Mesenchymal stem cell (in vitro differentiated cells and primary cell): ENCODE data around the gene ARFGAP1.

Experiments
- DNase-seq: peaks from one replicate; pipeline ENCODE4 v3.0.0-alpha.2; 2013
- H2AFZ ChIP-seq: one replicate; pipeline ENCODE4 v1.6.1; 2013; ENCODE audit warnings: low read depth, mild to moderate bottlenecking, control low read depth, inconsistent platforms, low read length, moderate library complexity
- H2AK5ac ChIP-seq: 2 replicates; pipeline ENCODE4 v1.6.1; 2013; ENCODE audit warnings: low read length, moderate library complexity, mild to moderate bottlenecking, inconsistent platforms; ENCODE audit not compliant: severe bottlenecking
- H2BK120ac ChIP-seq: one replicate; pipeline ENCODE4 v1.6.1; 2013; ENCODE audit warnings: low read depth, mild to moderate bottlenecking, inconsistent platforms, low read length, moderate library complexity
- H2BK12ac ChIP-seq, 2 experiments: one replicate each; pipeline ENCODE4 v1.6.1; 2013; ENCODE audit warnings: inconsistent platforms in 2 of 2, low read length in 2 of 2, mild to moderate bottlenecking in 2 of 2, moderate library complexity in 2 of 2, control low read depth in 1 of 2
- H2BK15ac ChIP-seq: one replicate; pipeline ENCODE4 v1.6.1; 2013; ENCODE audit warnings: mild to moderate bottlenecking, low read depth, inconsistent platforms; ENCODE audit not compliant: poor library complexity, severe bottlenecking
- H2BK5ac ChIP-seq: 2 replicates; pipeline ENCODE4 v1.6.1; 2013; ENCODE audit warnings: low read depth, mild to moderate bottlenecking, low read length, control low read depth, inconsistent platforms; ENCODE audit not compliant: poor library complexity, severe bottlenecking
- H3K14ac ChIP-seq, 2 experiments: one replicate each; pipeline ENCODE4 v1.6.1; 2013; ENCODE audit warnings: inconsistent platforms in 2 of 2, low read length in 2 of 2, control low read depth in 1 of 2, mild to moderate bottlenecking in 1 of 2, moderate library complexity in 1 of 2
- H3K18ac ChIP-seq, 2 experiments: one replicate each; pipeline ENCODE4 v1.6.1; 2013; ENCODE audit warnings: inconsistent platforms in 2 of 2, low read length in 2 of 2, control low read depth in 1 of 2, low read depth in 1 of 2, mild to moderate bottlenecking in 1 of 2
- H3K23ac ChIP-seq, 2 experiments: one replicate each; pipeline ENCODE4 v1.6.1; 2013; ENCODE audit warnings: inconsistent platforms in 2 of 2, low read length in 2 of 2, mild to moderate bottlenecking in 2 of 2, moderate library complexity in 2 of 2, control low read depth in 1 of 2
- H3K27ac ChIP-seq: 2 replicates; pipeline ENCODE4 v1.5.1; 2013; ENCODE audit warnings: mild to moderate bottlenecking, moderate library complexity, low read length, control low read depth, inconsistent platforms; ENCODE audit not compliant: poor library complexity, severe bottlenecking
- H3K27me3 ChIP-seq, 2 experiments: 2 replicates each; pipeline versions ENCODE4 v1.6.1 to v1.7.0; 2013; ENCODE audit warnings: low read length in 2 of 2, mild to moderate bottlenecking in 2 of 2, moderate library complexity in 2 of 2, control low read depth in 1 of 2, inconsistent platforms in 1 of 2; ENCODE audit not compliant: control insufficient read depth in 1 of 2, insufficient read depth in 1 of 2
- H3K36me3 ChIP-seq, 2 experiments: 2 replicates each; pipeline versions ENCODE4 v1.6.1 to v1.7.0; 2013; ENCODE audit warnings: low read length in 2 of 2, control low read depth in 1 of 2, inconsistent platforms in 1 of 2, low read depth in 1 of 2, mild to moderate bottlenecking in 1 of 2; ENCODE audit not compliant: insufficient read depth in 2 of 2, control insufficient read depth in 1 of 2
- H3K4ac ChIP-seq, 2 experiments: one replicate each; pipeline ENCODE4 v1.6.1; 2013; ENCODE audit warnings: inconsistent platforms in 2 of 2, low read length in 2 of 2, mild to moderate bottlenecking in 2 of 2, moderate library complexity in 2 of 2, control low read depth in 1 of 2, low read depth in 1 of 2
- H3K4me1 ChIP-seq: 2 replicates; pipeline ENCODE4 v1.6.1; 2013; ENCODE audit warnings: low read depth, low read length, control low read depth; ENCODE audit not compliant: control insufficient read depth, insufficient read depth
- H3K4me2 ChIP-seq: 2 replicates; pipeline ENCODE4 v1.6.1; 2013; ENCODE audit warnings: low read length, mild to moderate bottlenecking, inconsistent platforms; ENCODE audit not compliant: poor library complexity, severe bottlenecking
- H3K4me3 ChIP-seq, 2 experiments: 2 replicates each; pipeline versions ENCODE4 v1.5.1 to v1.7.0; 2013; ENCODE audit warnings: low read length in 2 of 2, mild to moderate bottlenecking in 2 of 2, control low read depth in 1 of 2, low read depth in 1 of 2; ENCODE audit not compliant: insufficient read depth in 1 of 2
- H3K79me1 ChIP-seq: replicated peaks from 2 replicates; pipeline ENCODE4 v1.6.1; 2013; ENCODE audit warnings: mild to moderate bottlenecking, control low read depth, low read length, inconsistent platforms; ENCODE audit not compliant: poor library complexity, severe bottlenecking
- H3K9ac ChIP-seq: 2 replicates; pipeline ENCODE4 v1.7.0; 2013; ENCODE audit warnings: mild to moderate bottlenecking, low read length, moderate library complexity
- H3K9me3 ChIP-seq: 2 replicates; pipeline ENCODE4 v1.7.0; 2013; ENCODE audit warnings: mild to moderate bottlenecking, low read length; ENCODE audit not compliant: control insufficient read depth
- H4K8ac ChIP-seq: one replicate; pipeline ENCODE4 v1.6.1; 2013; ENCODE audit warnings: inconsistent platforms, mild to moderate bottlenecking, low read length, moderate library complexity
- H4K91ac ChIP-seq: one replicate; pipeline ENCODE4 v1.6.1; 2013; ENCODE audit warnings: mild to moderate bottlenecking, low read length, inconsistent platforms
- WGBS: methylation state at CpG from one replicate; pipeline ENCODE4 v1.1.7; 2013; ENCODE audit warnings: mixed read lengths; 5-methylcytosine and 5-hydroxymethylcytosine counted together

Gene ARFGAP1

DNA sequence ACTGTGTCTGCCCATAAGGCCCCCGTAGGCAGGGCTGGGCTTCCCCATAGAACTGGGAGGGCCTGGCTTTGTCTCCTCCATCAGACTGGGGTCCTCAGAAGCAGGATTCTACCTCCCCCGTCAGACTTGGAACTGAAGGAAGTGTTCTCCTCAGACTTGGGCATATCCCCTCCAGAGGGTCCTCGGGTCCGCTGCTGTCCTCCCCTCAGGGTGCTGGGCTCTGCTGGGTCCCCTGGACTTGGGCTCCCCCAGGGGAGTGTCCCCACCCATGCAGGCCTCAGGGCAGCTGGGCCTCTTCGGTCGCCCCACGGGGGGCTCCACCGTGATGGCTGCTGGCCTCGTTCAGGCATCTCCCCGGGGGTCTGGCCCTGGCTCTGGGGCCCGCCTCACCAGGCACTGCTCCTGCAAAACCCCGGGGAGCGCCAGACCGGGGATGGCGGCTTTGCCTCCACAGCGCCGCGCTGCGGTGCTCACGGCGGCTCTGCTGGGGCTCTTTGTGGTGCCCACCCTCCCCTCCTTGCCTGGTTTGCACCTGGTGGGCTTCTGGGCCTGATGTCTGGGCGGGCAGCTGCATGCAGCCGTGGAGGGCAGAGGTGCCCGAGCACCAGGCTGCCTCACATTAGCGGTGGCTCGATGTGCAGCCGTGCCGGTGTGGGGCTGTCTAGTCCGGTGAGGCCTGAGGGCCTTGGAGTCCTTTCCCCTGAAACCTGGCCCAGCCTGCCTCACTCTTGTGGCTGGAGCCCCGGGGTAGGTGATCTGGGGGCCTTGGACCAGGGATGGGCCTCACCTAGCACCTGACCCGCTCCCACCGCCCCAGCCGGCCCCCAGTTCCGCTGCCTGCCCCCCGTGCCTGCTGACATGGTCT lies 34.3 kb downstream of the ARFGAP1 start:
- Histone ChIP-seq H2BK5ac (no peak overlapping the region), H4K91ac (no peak overlapping the region), H2BK120ac (no peak overlapping the region), H3K4ac (no peak overlapping the region), H3K23ac (no peak overlapping the region), H3K4me2 (no peak overlapping the region), H3K9ac (no peak overlapping the region), H3K18ac (no peak overlapping the region), H2BK12ac (no peak overlapping the region), H3K27me3 (peaks cover 26 to 58% of the 10 kb centered on the region in 2 experiments), H2AFZ (no peak overlapping the region), H3K4me3 (no peak overlapping the region), H3K79me1 (no peaks in the 10 kb centered on the region), H2BK15ac (no peak overlapping the region), H4K8ac (no peak overlapping the region), H3K4me1 (peaks cover 8% of the 10 kb centered on the region), H3K36me3 (no peaks in the 10 kb centered on the region), H3K14ac (no peak overlapping the region), H2AK5ac (no peak overlapping the region), H3K9me3 (peaks cover 2% of the 10 kb centered on the region), H3K27ac (no peak overlapping the region)
- no peak for DNase-seq
- 91% methylated on average over 35 of the region's 35 CpGs for WGBS

- H3K4ac ChIP-seq: no peak overlapping the region
- 81% methylated on average over 23 of the region's 23 CpGs for WGBS
- H2BK12ac ChIP-seq: no peak overlapping the region
- H2BK5ac ChIP-seq: no peak overlapping the region
- H3K4me2 ChIP-seq: no peak overlapping the region
- H3K4me1 ChIP-seq: peaks cover 8% of the 10 kb centered on the region
- no peaks in the 10 kb centered on the region for H3K36me3 ChIP-seq
- no peak overlapping the region for H3K27ac ChIP-seq
- H3K27me3 ChIP-seq: peaks cover 26 to 62% of the 10 kb centered on the region in 2 experiments
- no peak overlapping the region for H2AFZ ChIP-seq
- no peak overlapping the region for H4K8ac ChIP-seq
- H3K9ac ChIP-seq: no peak overlapping the region
- no peak for DNase-seq
- H3K4me3 ChIP-seq: no peak overlapping the region
- H3K79me1 ChIP-seq: no peaks in the 10 kb centered on the region
- no peaks in the 10 kb centered on the region for H3K9me3 ChIP-seq
- no peak overlapping the region for H4K91ac ChIP-seq
- peak overlapping the region in 1 of 2 experiments; percentile 38 for H3K14ac ChIP-seq
- H2BK120ac ChIP-seq: no peak overlapping the region
- H2AK5ac ChIP-seq: no peak overlapping the region
- H3K23ac ChIP-seq: no peak overlapping the region
- H2BK15ac ChIP-seq: no peak overlapping the region
- no peak overlapping the region for H3K18ac ChIP-seq
Measured at GRCh38 chr20:63307538-63308217, 35.1 kb downstream of the ARFGAP1 start.

GRCh38 chr20:63308218-63308911 lies 35.8 kb downstream of the ARFGAP1 start:
- H2BK5ac ChIP-seq: no peak overlapping the region
- DNase-seq: no peak
- no peaks in the 10 kb centered on the region for H3K9me3 ChIP-seq
- no peak overlapping the region for H3K4me3 ChIP-seq
- WGBS: 87% methylated on average over 30 of the region's 30 CpGs
- no peak overlapping the region for H2BK15ac ChIP-seq
- no peak overlapping the region for H4K91ac ChIP-seq
- H3K27me3 ChIP-seq: peaks cover 25 to 61% of the 10 kb centered on the region in 2 experiments
- no peak overlapping the region for H4K8ac ChIP-seq
- H3K18ac ChIP-seq: no peak overlapping the region
- H2BK120ac ChIP-seq: no peak overlapping the region
- no peak overlapping the region for H3K14ac ChIP-seq
- no peak overlapping the region for H3K9ac ChIP-seq
- H2AFZ ChIP-seq: no peak overlapping the region
- no peak overlapping the region for H3K4me2 ChIP-seq
- no peak overlapping the region for H3K4ac ChIP-seq
- no peak overlapping the region for H2BK12ac ChIP-seq
- H3K27ac ChIP-seq: no peak overlapping the region
- no peaks in the 10 kb centered on the region for H3K36me3 ChIP-seq
- H2AK5ac ChIP-seq: no peak overlapping the region
- H3K79me1 ChIP-seq: no peaks in the 10 kb centered on the region
- H3K4me1 ChIP-seq: peaks cover 8% of the 10 kb centered on the region
- H3K23ac ChIP-seq: no peak overlapping the region
